ENCODE data around the gene EDARADD.
"Not testable (repeated sequence)": the region's sequence is repeated elsewhere in the genome, so short reads cannot be mapped to it uniquely, and the experiment has no call there.

Gene EDARADD

GRCh38 chr1:236393681-236394481 is at the start of gene EDARADD:
Gene EDARADD (plus strand): TSS chr1:236394286. CDS start chr1:236394445, 159 bp downstream.
- no peak for DNase-seq (ENCODE audit: low read depth in 2 of 2)

- no peak for DNase-seq (ENCODE audit: low read depth in 2 of 2)
These were observed 48.4 kb upstream of the EDARADD start for GRCh38 chr1:236345728-236346127.

- no peak for DNase-seq (ENCODE audit: low read depth in 2 of 2)
These were observed 46.0 kb upstream of the EDARADD start for GRCh38 chr1:236348071-236348470.

GRCh38 chr1:236350308-236350707 is 43.8 kb upstream of the EDARADD start:
- DNase-seq (ENCODE audit: low read depth in 2 of 2): no peak

GRCh38 chr1:236351875-236352573 is 42.1 kb upstream of the EDARADD start:
- no peak for DNase-seq (ENCODE audit: low read depth in 2 of 2)

- DNase-seq (ENCODE audit: low read depth in 2 of 2): not testable (repeated sequence)
These were observed 41.3 kb upstream of the EDARADD start for GRCh38 chr1:236352747-236353146.

- no peak for DNase-seq (ENCODE audit: low read depth in 2 of 2)
These were observed 40.3 kb upstream of the EDARADD start for GRCh38 chr1:236353813-236354212.

GRCh38 chr1:236354330-236355147 is 39.5 kb upstream of the EDARADD start:
- DNase-seq (ENCODE audit: low read depth in 2 of 2): no peak

GRCh38 chr1:236356141-236356540 is 37.9 kb upstream of the EDARADD start:
- no peak for DNase-seq (ENCODE audit: low read depth in 2 of 2)

GRCh38 chr1:236361909-236362590 is 32.0 kb upstream of the EDARADD start:
- DNase-seq (ENCODE audit: low read depth in 2 of 2): no peak

- no peak for DNase-seq (ENCODE audit: low read depth in 2 of 2)
These were observed 30.8 kb upstream of the EDARADD start for GRCh38 chr1:236363237-236363636.

- DNase-seq (ENCODE audit: low read depth in 2 of 2): no peak
These were observed 28.0 kb upstream of the EDARADD start for GRCh38 chr1:236365999-236366570.

GRCh38 chr1:236366681-236367080 is 27.4 kb upstream of the EDARADD start:
- DNase-seq (ENCODE audit: low read depth in 2 of 2): not testable (repeated sequence)

- DNase-seq (ENCODE audit: low read depth in 2 of 2): no peak
These were observed 23.7 kb upstream of the EDARADD start for GRCh38 chr1:236370420-236370819.

GRCh38 chr1:236371083-236371482 is 23.0 kb upstream of the EDARADD start:
- no peak for DNase-seq (ENCODE audit: low read depth in 2 of 2)

GRCh38 chr1:236377832-236378535 is 16.1 kb upstream of the EDARADD start:
- DNase-seq (ENCODE audit: low read depth in 2 of 2): no peak

- DNase-seq (ENCODE audit: low read depth in 2 of 2): no peak
These were observed 12.4 kb upstream of the EDARADD start for GRCh38 chr1:236381565-236382158.

GRCh38 chr1:236388332-236388731 is 5.8 kb upstream of the EDARADD start:
- no peak for DNase-seq (ENCODE audit: low read depth in 2 of 2)

- no peak for DNase-seq (ENCODE audit: low read depth in 2 of 2)
These were observed 4.8 kb upstream of the EDARADD start for GRCh38 chr1:236389253-236389652.

GRCh38 chr1:236391008-236391407 is 3.1 kb upstream of the EDARADD start:
- DNase-seq (ENCODE audit: low read depth in 2 of 2): no peak
